T follicular helper cell (primary cell): ENCODE measurements around the gene NLK.
"Not testable (repeated sequence)": the region's sequence is repeated elsewhere in the genome, so short reads cannot be mapped to it uniquely, and the experiment has no call there.

Experiments used
- DNase-seq: peaks from one replicate; pipeline ENCODE4 v3.0.0-alpha.2; 2020; ENCODE audit warnings: low read depth

The NLK gene

GRCh38 chr17:28155405-28155804 lies 112.9 kb downstream of the NLK start:
- not testable (repeated sequence) for DNase-seq

DNA sequence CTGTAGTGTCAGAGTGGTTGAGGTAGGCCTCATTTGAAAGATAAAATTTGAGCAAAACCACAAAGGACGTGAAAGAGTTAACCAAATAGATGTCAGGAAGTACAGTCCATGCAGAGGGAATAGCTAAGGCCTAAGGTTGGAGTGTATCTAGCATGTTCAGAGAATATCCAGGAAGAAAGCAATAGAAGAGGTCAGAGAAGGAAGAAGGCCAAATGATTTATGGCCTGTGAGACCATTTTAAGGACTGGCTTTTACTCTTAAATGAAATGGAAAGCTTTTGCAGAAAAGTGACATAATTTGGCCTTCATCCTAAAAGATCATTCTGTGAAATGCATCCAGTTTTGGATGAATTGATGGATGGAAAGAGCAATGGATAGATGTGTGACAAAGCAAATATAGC lies 116.5 kb downstream of the NLK start:
- no peak for DNase-seq

DNA sequence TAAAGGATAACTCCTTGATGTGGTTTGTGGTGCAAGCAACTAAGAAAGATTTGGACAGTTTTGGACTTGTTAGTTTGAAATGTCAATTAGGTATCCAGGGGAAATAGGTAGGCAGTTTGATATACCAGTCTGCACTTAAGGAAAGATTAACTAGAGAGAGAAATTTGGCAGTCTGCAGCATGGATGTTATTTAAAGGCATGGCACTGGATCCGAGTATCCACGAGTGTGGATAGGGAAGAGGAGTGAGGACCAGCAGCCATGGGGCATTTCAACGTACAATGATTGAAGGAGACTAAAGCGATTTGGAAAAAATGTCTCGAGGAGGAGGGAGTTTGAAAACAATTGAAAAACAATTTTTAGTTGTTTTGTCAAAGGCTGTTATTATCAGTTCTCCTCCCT lies 117.4 kb downstream of the NLK start:
- no peak for DNase-seq

GRCh38 chr17:28160610-28161009 lies 118.1 kb downstream of the NLK start:
- DNase-seq: no peak

GRCh38 chr17:28161311-28161710 lies 118.8 kb downstream of the NLK start:
- DNase-seq: no peak

GRCh38 chr17:28166478-28166877 lies 124.0 kb downstream of the NLK start:
- DNase-seq: no peak

DNA sequence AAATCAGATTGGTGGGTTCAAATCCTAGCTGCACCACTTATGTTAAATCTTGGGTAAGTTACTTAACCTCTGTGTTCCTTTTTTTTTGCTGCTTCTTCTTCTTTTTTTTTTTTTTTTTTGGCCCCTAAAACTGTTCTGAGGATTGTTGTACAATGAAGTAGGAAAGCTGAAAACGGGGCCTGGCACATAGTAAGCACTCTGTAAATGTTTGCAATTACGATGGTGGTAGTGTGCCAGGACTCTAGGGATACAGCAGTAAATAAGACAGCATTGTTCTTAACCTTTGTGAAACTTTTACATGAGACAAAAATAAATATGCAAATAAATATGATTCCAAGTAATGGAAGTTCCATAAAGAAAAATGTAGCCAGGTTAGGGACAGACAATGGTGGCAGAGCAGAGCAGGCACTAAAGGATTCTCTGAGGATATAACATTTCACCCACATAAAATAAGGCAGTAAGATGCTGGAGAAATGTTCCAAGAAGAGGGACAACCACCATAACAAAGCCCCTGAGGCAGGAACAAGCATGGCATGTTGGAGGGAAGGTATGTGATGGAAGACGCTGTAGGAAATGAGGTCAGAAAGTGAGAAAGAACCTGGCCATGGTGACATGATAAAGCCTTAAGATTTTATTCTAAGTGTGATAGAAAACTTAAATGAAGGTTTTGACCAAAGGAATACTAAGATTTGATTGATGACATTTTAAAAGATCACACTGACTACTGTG lies 127.3 kb downstream of the NLK start:
- no peak for DNase-seq

DNA sequence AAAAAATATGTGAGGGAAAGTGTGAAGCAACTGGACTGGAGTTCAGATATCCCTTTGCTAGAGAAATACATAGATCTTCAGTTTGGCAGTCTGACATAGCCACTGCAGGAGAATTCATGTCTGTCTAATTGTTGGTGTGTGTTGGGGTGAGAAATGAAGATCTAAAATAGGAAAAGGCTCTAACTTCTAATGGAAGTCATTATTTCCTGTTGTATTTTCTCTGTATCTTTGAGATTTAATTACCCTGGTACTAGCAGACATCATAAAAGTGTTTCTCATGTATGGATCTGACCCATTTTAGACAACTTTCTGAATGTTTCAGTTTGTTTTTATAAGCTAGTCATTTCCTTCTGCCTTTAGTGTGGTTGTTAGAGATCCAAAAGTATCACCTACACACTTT lies 128.3 kb downstream of the NLK start:
- DNase-seq: no peak

GRCh38 chr17:28173031-28173561 lies 130.6 kb downstream of the NLK start:
- no peak for DNase-seq

DNA sequence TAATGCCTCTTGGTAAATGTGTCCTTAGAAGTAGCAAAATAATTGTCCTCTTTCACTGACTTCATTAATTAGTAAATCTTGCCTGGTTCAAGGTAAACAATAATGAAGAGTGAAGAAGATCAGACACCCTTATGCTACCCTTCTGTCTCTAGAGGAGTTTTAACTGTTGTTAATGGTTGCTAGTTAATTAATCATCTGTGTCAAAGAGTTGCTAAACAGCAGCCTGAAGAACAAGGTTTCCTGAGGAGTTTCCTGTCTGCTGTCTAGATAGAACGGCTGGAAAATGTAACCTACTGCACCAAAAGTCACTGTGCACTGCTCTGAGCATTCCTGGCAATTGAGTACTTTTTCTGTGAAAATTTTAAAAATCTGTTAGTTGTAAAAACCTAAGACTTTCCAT lies 131.3 kb downstream of the NLK start:
- DNase-seq: no peak

DNA sequence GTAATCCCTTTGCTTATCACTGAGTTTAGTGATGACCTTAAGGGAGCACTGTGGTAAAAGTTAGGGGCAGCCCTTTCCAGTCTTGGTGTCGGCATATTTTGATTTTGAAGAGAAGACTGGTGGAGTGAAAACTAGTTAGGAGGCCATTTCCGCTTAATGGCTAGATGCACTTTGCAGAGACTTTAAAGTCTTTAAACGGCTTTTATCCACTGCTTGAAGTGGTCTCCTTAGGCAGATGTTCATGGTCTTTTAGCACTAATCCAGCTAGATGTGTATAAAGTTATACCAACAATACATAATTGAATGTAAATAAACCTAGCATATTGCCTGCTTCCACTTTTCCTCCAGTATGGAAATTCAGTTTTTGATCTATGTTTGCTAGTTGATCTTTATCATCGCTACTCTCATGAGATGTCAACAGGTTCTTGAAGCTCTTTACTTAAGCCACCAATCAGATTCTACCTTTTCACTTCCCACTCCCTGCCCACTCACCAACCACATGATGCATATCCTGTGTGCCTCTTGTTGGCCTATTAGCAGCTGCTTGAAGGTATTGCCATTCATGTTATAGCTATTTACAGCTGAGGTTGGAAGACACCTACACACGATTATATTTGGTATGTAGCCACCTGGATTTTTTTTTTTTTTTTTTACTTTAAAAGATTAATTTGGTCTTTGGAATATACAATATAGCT lies 132.0 kb downstream of the NLK start:
- no peak for DNase-seq

DNA sequence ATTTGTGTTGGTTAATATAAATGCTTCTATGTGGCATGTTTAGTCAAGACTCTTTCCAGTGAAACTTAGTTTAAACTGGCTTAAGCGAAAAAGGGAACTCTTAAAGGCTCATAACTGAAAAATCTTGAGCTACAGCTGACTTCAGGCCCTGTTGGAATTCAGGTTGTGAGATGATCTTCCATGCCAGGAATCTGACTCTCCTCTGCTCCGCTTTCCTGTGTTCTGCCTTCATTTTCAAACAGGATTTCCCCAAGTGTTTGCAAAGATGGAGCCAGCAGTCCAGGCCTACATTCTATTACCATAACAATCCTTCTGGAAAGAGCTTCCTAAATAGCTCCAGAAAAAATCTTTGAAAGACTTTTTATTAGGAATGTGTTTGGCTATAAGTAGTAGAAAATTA lies 134.9 kb downstream of the NLK start:
- DNase-seq: no peak

GRCh38 chr17:28178800-28179199 lies 136.3 kb downstream of the NLK start:
- DNase-seq: no peak

DNA sequence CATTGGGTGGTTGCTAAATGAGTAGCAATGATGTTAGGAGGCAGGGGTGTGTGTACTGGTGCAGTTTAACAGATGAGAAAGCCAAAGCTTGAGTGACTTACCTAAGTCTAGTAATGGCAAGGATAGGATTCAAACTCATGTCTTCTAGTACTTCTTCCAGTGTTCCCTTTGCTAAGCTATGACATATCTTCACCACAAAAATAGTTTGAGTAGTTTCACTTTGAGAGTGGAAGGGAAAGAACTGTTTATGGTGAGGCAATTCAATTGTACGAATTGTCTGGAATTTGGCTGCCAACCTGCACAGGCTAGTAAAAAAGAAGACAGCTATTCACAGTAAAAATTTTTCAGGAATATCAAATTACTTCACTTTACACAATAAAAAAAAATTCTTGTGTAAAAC lies 138.0 kb downstream of the NLK start:
- no peak for DNase-seq

GRCh38 chr17:28181568-28181967 lies 139.1 kb downstream of the NLK start:
- DNase-seq: no peak

- DNase-seq: no peak
Measured at GRCh38 chr17:28182559-28182958, 140.1 kb downstream of the NLK start.

DNA sequence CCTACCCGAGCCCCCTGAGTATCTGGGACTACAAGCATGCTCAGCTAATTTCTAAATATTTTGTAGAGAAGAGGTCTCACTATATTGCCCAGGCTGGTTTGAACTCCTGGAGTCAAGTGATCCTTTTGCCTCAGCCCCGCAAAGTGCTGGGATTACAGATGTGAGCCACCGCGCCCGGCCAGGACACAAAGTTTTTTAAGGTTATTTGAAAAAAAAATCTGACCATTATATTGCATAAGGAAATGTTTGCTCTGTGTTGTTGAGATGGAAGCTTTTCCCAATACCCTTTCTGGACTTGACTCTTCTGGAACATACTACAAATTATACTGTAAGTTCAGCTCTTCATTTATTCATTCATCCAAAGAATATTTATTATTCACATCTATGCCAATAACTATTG lies 143.2 kb downstream of the NLK start:
- no peak for DNase-seq

- DNase-seq: not testable (repeated sequence)
Measured at GRCh38 chr17:28186472-28186871, 144.0 kb downstream of the NLK start.

DNA sequence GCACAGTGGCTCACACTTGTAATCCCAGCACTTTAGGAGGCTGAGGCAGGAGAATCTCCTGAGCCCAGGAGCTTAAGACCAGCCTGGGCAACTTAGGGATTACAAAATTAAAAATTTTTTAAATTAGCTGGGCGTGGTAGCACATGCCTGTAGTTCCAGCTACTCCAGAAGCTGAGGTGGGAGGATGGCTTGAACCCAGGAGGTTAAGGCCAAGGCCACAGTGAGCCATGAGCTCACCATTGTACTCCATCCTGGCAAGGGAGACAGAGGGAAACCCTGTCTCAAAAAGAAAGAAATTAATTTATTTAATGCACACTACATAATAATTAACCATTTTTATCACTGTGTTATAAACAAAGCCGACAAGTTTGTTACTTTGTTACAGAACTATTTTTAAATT lies 145.5 kb downstream of the NLK start:
- DNase-seq: no peak

- DNase-seq: no peak
Measured at GRCh38 chr17:28188841-28189263, 146.4 kb downstream of the NLK start.

DNA sequence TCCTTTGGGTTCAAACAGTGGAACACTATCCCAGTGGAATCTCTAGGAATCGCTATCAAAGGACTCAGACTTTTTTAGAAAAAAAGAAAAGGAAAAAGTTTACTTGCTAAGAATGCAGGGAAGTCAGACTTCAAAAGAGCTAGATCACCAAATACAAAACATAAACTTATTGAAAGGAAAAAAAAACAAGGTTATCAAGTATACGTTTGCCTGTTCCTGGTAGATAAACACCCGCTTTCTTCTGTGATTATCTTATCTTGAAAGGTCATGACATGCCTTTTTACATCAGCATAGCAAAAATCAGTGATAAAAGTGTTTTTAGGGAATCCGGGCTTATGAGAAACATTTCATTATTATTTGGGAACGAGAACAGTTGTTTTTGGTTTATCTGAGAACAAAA lies 147.2 kb downstream of the NLK start:
- DNase-seq: no peak

GRCh38 chr17:28191018-28191417 lies 148.5 kb downstream of the NLK start:
- no peak for DNase-seq

DNA sequence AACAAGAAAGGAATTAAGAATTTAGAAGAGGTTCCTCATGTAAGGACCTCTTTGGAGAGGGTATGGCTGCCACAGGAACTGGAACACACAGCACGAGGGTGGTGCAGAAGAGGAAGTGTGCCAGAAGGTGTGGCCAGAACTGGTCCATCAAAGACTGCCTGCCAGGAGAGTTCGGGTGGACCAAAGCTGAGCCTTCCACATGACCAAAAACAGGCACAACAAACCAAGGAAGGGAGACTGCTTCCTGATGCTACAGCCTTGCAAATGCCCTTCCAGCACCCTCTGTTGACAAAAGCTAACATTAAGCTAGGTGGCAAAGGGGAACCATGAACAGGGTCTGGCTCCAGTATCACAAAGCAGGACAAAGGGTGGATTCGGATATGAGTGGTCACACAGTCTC lies 150.8 kb downstream of the NLK start:
- DNase-seq: no peak

- DNase-seq: no peak
Measured at GRCh38 chr17:28194382-28194781, 151.9 kb downstream of the NLK start.
